Urinary bladder (tissue), 4 donors: ENCODE results near the gene PDE4B. TPM values are rescaled to one million over a fixed set of nuclear protein-coding genes. Genes with fewer than 3 reads are reported as not detected.

Experiments used
- DNase-seq: peaks from one replicate; pipeline ENCODE4 v3.0.0-alpha.2; 2015; ENCODE audit errors: extremely low spot score
- H3K27ac ChIP-seq: one replicate; pipeline ENCODE4 v1.5.1; 2013; ENCODE audit warnings: low read depth, mild to moderate bottlenecking, moderate library complexity
- H3K36me3 ChIP-seq: one replicate; pipeline ENCODE4 v1.6.1; 2013; ENCODE audit warnings: mild to moderate bottlenecking, moderate library complexity; ENCODE audit not compliant: insufficient read depth
- H3K4me1 ChIP-seq: one replicate; pipeline ENCODE4 v1.6.1; 2013; ENCODE audit warnings: mild to moderate bottlenecking, moderate library complexity; ENCODE audit not compliant: insufficient read depth
- H3K4me3 ChIP-seq: one replicate; pipeline ENCODE4 v1.5.1; 2013; ENCODE audit warnings: low read depth, low read length
- WGBS: extraction: QIAGEN DNeasy Blood & Tissue Kit; methylation state at CpG from one replicate; pipeline ENCODE4 v1.1.7; 2013; 5-methylcytosine and 5-hydroxymethylcytosine counted together
- polyA plus RNA-seq: library from polyadenylated mRNA; stranded (reverse); fragments of 200-250 nt; gene quantifications from one replicate; pipeline ENCODE4 v1.2.3, GENCODE V29; 2013
- total RNA-seq: library from RNA; depleted of rRNA; stranded (reverse); fragments of >200 nt; gene quantifications from one replicate; pipeline ENCODE4 v1.2.3, GENCODE V29; 2014
- donor health status: healthy with polysubstance abuse.
- donor health status: healthy.

Gene PDE4B
- total and polyA plus RNA-seq, 2 donors: 9.0 to 43.1 TPM

GRCh38 chr1:65880611-65881010 is 87.9 kb downstream of the PDE4B start:
- no peaks in the 10 kb centered on the region for H3K4me1 ChIP-seq
- DNase-seq: no peak
- H3K4me3 ChIP-seq: no peak overlapping the region
- no peaks in the 10 kb centered on the region for H3K36me3 ChIP-seq
- WGBS: 63% methylated on average over 4 of the region's 4 CpGs
- no peak overlapping the region for H3K27ac ChIP-seq

GRCh38 chr1:65881067-65881594 is 88.4 kb downstream of the PDE4B start:
- Histone ChIP-seq H3K36me3 (no peaks in the 10 kb centered on the region), H3K4me1 (no peaks in the 10 kb centered on the region), H3K4me3 (no peak overlapping the region), H3K27ac (no peak overlapping the region)
- no peak for DNase-seq
- 61% methylated on average over 2 of the region's 2 CpGs for WGBS

GRCh38 chr1:65882076-65882475 is 89.4 kb downstream of the PDE4B start:
- Histone ChIP-seq H3K4me3 (no peak overlapping the region), H3K4me1 (no peaks in the 10 kb centered on the region), H3K36me3 (no peaks in the 10 kb centered on the region), H3K27ac (no peak overlapping the region)
- 51% methylated on average over 1 of the region's 1 CpG for WGBS
- DNase-seq: no peak

DNA sequence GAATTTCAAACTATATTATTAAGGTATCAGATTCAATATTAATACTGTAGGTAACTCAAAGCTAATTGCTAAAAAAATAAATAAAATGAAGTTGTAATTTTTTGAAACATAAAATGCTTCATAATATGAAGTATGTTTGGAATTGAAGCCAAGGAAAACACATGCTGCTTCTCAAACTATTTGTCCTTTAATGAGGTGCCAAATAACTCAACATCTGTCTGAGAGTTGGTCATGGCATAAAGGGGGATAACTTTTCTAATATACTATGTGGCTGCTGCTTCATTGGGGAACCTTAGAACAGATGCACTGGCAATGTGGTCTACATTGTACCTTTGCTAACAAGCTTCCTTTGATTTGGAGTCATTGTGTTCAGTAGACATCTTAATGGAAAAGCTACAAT is 96.7 kb downstream of the PDE4B start:
- no peak overlapping the region for H3K4me3 ChIP-seq
- H3K4me1 ChIP-seq: no peaks in the 10 kb centered on the region
- DNase-seq: no peak
- no peak overlapping the region for H3K27ac ChIP-seq
- no peaks in the 10 kb centered on the region for H3K36me3 ChIP-seq

GRCh38 chr1:65890201-65890843 is 97.6 kb downstream of the PDE4B start:
- H3K36me3 ChIP-seq: no peaks in the 10 kb centered on the region
- no peak overlapping the region for H3K27ac ChIP-seq
- 16% methylated on average over 3 of the region's 3 CpGs for WGBS
- no peak overlapping the region for H3K4me3 ChIP-seq
- no peak for DNase-seq
- H3K4me1 ChIP-seq: no peaks in the 10 kb centered on the region

DNA sequence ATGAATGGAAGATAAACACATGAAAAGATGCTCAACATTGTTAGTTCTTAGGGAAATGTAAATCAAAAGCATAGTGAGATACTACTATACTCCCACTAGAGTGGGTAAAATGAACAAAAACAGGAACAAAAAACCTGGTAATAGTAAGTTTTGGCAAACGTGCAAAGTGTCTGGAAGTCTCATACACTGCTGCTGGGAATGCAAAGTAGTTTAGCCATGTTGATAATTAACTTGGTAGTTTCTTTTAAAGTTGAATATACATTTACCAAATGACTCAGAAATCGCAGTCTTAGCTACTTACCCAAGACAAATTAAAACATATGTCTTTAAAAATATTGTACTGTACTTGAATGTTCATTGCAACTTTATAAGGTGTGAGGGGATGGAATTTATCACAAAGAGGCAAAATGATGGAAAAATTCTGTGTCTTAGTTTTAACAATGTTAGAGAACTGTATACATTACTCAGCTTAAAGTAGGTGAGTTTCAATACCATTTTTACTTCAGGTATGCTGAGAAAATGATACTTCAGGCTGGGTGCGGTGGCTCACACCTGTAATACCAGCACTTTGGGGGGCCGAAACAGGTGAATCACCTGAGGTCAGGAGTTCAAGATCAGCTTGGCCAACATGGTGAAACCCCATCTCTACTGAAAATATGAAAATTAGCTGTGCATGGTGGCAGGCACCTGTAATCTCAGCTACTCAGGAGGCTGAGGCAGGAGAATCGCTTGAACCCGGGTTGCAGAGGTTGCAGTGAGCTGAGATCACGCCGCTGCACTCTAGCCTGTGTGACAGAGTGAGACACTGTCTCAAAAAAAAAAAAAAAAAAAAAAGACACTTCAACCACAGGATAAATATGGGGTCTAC is 102.3 kb downstream of the PDE4B start:
- DNase-seq: no peak
- Histone ChIP-seq H3K4me1 (no peaks in the 10 kb centered on the region), H3K36me3 (no peaks in the 10 kb centered on the region), H3K4me3 (no peak overlapping the region), H3K27ac (no peak overlapping the region)
- 83% methylated on average over 8 of the region's 8 CpGs for WGBS

- DNase-seq: no peak
- Histone ChIP-seq H3K4me1 (no peaks in the 10 kb centered on the region), H3K27ac (no peak overlapping the region), H3K4me3 (no peak overlapping the region), H3K36me3 (no peaks in the 10 kb centered on the region)
- WGBS: 41% methylated on average over 1 of the region's 1 CpG
These were observed 104.0 kb downstream of the PDE4B start for GRCh38 chr1:65896721-65897120.

- no peaks in the 10 kb centered on the region for H3K36me3 ChIP-seq
- no peak overlapping the region for H3K27ac ChIP-seq
- 89% methylated on average over 1 of the region's 1 CpG for WGBS
- H3K4me3 ChIP-seq: no peak overlapping the region
- no peaks in the 10 kb centered on the region for H3K4me1 ChIP-seq
- DNase-seq: no peak
These were observed 104.8 kb downstream of the PDE4B start for GRCh38 chr1:65897485-65897884.

GRCh38 chr1:65904681-65905083 is 112.0 kb downstream of the PDE4B start:
- no peaks in the 10 kb centered on the region for H3K36me3 ChIP-seq
- H3K27ac ChIP-seq: no peak overlapping the region
- H3K4me1 ChIP-seq: no peaks in the 10 kb centered on the region
- 30% methylated on average over 1 of the region's 1 CpG for WGBS
- no peak overlapping the region for H3K4me3 ChIP-seq
- no peak for DNase-seq

DNA sequence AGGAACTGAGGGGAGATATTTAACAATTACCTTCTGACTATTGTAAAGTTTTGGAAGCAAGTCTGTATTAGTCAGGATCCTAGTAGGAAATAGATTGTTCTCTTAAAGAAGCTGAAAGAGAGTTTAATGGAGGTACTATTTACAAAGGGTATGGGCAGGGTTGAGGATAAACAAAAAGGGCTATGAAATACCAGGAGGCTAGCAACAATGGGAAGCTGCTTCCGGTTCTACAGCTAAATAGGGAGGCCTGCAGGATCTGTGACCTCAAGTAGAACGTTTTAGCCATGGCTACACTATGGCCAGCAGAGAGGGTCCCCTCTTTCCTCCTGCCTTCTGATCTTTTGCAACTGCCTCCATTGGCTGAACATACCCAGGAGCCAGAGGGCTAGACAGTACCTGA is 117.7 kb downstream of the PDE4B start:
- H3K36me3 ChIP-seq: no peaks in the 10 kb centered on the region
- no peak for DNase-seq
- H3K4me1 ChIP-seq: no peaks in the 10 kb centered on the region
- 67% methylated on average over 2 of the region's 2 CpGs for WGBS
- H3K27ac ChIP-seq: no peak overlapping the region
- H3K4me3 ChIP-seq: no peak overlapping the region

GRCh38 chr1:65911679-65912078 is 119.0 kb downstream of the PDE4B start:
- WGBS: 74% methylated on average over 2 of the region's 2 CpGs
- Histone ChIP-seq H3K27ac (no peak overlapping the region), H3K36me3 (no peaks in the 10 kb centered on the region), H3K4me1 (no peaks in the 10 kb centered on the region), H3K4me3 (no peak overlapping the region)
- DNase-seq: no peak

DNA sequence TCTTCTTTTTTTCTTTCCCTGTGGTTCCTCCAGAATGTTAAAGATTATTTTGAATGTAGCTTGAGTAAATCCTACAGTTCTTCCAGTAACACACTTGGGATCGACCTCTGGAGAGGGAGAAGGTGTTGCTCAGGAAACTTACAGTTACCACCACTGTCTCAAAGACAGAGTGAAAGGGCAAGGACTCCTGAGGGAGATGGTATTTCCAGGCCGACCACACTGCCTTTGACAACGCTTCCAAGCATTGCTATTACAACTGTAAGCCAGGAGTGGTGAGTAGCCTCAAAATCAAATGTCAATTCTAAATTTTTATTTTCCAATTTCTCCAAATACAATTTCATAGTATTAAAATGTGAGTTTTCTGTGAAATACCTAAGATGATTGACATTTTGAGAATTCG is 125.9 kb downstream of the PDE4B start:
- H3K4me1 ChIP-seq: no peaks in the 10 kb centered on the region
- H3K4me3 ChIP-seq: no peak overlapping the region
- DNase-seq: no peak
- no peak overlapping the region for H3K27ac ChIP-seq
- 68% methylated on average over 4 of the region's 4 CpGs for WGBS
- H3K36me3 ChIP-seq: no peaks in the 10 kb centered on the region

DNA sequence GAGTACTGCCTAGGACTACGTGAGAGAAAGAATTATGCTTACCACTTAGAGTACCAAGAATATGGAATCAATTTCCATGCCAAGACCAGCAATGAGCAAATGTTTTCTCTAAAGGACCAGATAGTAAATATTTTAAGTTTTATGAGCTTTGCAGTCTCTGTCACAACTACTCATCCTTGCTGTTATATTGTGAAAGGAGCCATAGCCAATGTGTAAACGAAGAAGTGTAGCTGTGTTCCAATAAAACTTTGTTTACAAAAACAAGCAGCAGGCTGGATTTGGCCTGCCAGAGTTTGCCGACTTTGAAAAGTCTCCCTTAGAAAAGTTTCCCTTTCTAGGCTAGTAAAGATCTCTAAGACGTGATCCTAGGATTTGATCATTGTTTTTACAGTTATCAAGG is 128.8 kb downstream of the PDE4B start:
- H3K27ac ChIP-seq: no peak overlapping the region
- no peaks in the 10 kb centered on the region for H3K4me1 ChIP-seq
- DNase-seq: no peak
- H3K36me3 ChIP-seq: no peaks in the 10 kb centered on the region
- 21% methylated on average over 4 of the region's 4 CpGs for WGBS
- H3K4me3 ChIP-seq: no peak overlapping the region

GRCh38 chr1:65924471-65924870 is 131.8 kb downstream of the PDE4B start:
- no peaks in the 10 kb centered on the region for H3K4me1 ChIP-seq
- no peak for DNase-seq
- no peak overlapping the region for H3K27ac ChIP-seq
- no peak overlapping the region for H3K4me3 ChIP-seq
- H3K36me3 ChIP-seq: no peaks in the 10 kb centered on the region
